ENCODE results near the gene FAR2.

- TF ChIP-seq CTCF (IDR thresholded peaks at IDR 0.05) (peak; percentile 70), ZFX (IDR thresholded peaks at IDR 0.05; ENCODE audit: borderline replicate concordance) (no peak)
These were observed 160.3 kb downstream of the FAR2 start for GRCh38 chr12:29309320-29309902.
